LoVo (cell line): Measurements from ENCODE around the gene ACVRL1.
"Not testable (repeated sequence)": the region's sequence is repeated elsewhere in the genome, so short reads cannot be mapped to it uniquely, and the experiment has no call there.

ENCODE experiments used
- DNase-seq: peaks from one replicate; pipeline ENCODE4 v3.0.0-alpha.2; 2016; ENCODE audit warnings: low spot score

The ACVRL1 gene

DNA sequence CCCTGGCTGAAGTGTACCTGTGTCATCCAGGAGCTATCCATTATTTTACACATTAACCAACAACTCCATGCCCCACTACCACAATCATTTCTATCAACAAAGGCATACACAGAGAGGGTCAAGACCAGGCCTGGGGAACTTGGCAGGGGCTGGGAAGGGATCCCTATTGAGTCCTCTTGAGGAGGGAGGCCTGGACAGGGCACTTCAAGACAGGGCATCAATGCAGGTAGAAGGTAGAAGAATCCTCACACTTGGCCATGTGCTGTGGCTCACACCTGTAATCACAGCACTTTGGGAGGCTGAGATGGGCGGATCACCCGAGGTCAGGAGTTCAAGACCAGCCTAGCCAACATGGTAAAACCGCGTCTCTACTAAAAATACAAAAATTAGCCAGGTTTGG lies 32.8 kb upstream of the ACVRL1 start:
- DNase-seq = no peak

GRCh38 chr12:51879102-51879501 lies 28.2 kb upstream of the ACVRL1 start:
- no peak for DNase-seq

- no peak for DNase-seq
These were observed 24.0 kb upstream of the ACVRL1 start for GRCh38 chr12:51883295-51883694.

DNA sequence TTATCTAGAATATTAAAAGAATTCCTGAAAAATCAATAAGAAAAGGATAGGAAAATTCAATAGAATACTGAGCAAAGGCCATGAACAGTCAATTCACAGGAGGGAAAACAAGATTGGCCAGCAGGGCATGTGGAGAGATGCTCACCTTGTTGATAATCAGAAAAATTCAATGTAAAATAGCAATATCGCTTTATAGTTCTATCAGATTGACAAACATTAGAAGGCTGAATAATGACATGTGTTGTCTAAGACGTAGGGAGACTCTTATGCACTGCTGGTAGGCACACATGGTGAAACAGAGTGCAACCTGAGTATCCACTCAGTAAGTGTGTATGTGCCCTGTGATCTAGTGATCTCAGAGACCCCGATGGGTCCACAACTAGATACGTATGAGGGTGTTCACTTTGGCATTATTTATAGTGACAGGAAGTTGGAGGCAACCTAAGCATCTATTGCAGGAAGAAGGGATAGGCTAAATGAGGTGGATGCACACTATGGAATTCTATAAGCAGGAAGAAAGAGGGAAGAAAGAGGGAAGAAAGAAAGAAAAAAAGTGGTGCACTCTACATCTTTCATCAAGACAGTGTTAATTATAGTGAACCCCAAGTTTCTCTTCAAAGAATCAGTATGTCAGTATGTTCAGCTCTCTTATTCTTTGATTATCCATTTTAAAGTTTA lies 23.2 kb upstream of the ACVRL1 start:
- no peak for DNase-seq

- peak; percentile 77 for DNase-seq
These were observed 22.6 kb upstream of the ACVRL1 start for GRCh38 chr12:51884676-51885229.

DNA sequence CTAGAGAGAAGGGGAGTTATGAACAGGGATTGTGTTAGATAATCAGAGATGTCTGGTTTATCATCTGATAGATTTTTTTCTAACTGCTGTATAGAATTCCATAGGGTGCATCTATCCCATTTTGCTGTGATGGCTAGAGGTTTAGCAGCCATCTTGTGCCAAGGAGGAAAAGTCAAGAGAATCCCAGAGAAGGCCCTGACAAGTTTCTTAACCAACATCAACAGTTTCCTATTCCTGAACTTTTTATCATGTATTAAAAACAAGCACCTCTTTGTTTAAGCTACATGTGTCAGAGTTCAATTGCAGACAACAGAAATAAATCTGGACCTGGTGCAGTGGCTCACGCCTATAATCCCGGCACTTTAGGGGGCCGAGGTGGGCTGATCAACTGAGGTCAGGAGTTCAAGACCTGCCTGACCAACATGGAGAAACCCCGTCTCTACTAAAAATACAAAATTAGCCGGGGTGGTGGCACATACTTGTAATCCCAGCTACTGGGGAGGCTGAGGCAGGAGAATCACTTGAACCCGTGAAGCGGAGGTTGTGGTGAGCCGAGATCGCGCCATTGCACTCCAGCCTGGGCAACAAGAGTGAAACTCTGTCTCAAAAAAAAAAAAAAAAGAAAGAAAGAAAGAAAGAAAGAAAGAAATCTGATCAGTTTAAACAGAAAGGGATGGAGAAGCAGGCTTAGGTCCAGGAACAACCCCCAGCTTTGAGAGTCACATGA lies 21.8 kb upstream of the ACVRL1 start:
- not testable (repeated sequence) for DNase-seq

GRCh38 chr12:51886021-51886710 lies 21.1 kb upstream of the ACVRL1 start:
- DNase-seq = peak; percentile 44

DNA sequence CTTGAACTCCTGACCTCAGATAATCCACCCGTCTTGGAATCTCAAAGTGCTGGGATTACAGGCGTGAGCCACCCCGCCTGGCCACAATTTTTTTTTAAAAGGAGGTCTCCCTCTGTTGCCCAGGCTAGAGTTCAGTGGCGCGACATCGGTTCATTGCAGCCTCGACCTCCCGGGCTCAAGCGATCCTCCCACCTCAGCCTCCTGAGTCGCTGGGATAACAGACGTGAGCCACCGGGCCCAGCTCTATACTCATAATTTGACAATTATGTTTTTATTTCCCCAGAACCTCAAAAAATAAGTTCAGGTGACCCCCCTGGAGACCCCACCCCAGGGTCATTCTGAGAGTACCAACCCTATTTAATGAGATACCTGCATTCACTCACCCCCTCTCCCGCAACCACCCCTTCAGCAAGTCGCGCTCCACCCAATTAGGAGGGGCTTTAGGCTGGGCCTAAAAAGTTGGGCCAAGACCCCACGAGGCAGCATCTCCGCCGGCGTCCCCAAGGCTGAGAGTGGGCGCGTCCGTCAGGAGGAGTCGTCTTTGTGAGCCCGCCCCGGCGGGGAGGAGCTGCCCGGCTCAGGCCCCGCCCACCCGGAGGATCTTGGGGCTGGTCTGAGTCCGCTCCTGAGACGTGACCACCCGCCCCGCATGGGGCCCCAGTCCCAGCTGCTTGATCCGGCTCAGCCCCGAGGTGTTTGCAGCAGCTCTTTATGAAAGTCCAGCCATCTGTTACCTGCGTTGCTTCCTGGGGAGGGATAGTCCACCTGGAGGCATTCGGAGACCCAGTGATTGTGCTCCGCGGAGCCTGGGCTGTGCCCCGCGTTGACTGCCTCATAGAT lies 19.6 kb upstream of the ACVRL1 start, which contains the start of gene ANKRD33:
Gene ANKRD33 (plus strand): TSS at position 628 of the 840 bp plus-strand sequence. CDS start 84 bp downstream, at position 712.
- DNase-seq = peak; percentile 52

- no peak for DNase-seq
These were observed 18.7 kb upstream of the ACVRL1 start for GRCh38 chr12:51888316-51889215.

DNA sequence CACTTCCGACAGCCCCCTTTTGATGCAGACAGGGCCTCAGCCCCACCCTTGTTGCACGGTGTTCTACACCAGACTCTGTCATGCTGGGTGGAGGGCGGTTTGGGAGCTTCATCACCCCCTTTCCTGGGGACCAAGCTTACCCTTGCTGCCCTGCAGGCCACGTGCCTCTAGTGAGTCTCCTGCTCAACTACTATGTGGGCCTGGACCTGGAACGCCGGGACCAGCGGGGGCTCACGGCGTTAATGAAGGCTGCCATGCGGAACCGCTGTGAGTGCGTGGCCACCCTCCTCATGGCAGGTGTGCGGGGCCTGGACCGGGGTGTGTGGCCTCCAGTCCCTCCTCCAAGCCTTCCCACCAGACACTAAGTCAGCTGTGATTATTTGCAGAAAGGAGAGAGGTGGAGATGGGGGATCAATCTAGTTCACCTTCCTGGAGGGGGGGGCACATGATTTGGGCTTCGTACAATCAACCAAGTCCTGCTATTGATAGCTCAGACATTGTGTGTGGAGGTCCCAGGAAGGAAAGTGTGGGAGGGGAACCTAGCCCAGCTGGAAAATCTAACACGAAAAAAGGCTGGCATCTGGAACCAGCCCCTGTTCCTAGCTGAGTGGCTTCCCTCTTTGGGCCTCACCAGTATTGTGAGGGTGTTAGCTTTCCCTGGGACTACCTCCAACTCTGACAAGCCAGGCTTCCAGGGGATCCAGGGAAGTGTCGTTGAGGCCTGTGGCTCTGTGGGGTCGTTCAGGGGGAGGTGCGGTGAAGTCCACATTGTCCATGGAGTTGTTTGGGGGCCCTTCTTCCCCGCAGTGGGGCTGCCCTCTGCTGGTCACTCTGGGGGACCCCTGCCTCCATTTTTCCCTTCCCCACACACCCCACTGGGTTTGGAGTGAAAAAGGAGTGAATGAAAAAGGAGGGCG lies 17.8 kb upstream of the ACVRL1 start:
- no peak for DNase-seq

DNA sequence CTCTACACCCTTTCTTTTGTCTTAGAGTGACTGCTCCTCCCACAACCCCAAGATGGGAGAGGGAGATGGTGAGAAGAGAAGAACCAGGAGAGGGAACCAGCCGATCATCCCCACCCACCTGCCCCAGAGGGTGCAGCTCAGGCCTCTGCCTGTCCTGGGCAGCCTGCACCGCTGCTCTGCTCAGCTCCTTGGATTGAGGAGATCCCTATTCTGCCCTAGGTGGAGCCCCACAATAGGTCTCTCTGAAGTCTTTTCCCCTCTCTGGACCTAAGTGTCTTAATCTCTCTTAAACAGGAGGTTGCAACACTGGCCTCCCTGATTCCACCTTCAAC lies 17.2 kb upstream of the ACVRL1 start:
- no peak for DNase-seq

GRCh38 chr12:51890511-51891171 lies 16.7 kb upstream of the ACVRL1 start:
- DNase-seq = no peak

DNA sequence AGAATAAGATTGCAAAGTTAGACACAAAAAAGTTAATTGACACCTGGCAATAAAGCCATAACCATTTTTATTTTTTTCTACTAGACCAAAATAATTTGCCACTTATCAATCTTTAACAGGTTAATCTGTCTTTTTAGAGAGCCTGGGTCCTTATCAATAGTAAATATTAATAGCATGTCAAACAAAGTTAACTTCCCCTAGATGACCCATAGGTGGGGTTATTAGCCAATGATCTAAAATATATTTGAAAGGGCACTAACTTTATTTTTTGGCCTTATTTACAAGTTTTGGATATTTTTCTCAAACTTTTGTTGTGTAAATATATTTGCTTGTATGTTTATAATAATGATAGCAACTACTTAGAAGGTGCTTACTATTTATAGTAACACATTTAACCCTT lies 15.5 kb upstream of the ACVRL1 start:
- DNase-seq = no peak

DNA sequence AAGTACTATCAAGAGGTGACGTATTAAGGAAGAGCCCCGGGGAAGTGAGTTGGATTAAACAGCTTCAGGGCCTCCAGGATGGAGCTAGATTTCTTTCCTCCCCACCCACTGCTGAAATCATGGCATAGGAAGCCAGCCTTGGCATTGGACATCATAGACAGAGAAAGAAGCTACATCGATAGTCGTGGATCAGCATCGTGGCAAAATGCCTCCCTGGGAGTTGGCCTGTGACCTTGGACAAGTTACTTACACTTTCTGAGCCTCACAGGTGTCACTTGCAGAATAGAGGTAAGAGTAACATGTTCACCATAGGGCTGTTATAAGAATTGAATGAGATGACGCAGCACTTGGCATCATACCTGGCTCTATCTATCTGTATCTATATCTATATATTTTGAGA lies 13.5 kb upstream of the ACVRL1 start:
- no peak for DNase-seq

GRCh38 chr12:51895378-51896135 lies 11.7 kb upstream of the ACVRL1 start:
- DNase-seq = no peak

DNA sequence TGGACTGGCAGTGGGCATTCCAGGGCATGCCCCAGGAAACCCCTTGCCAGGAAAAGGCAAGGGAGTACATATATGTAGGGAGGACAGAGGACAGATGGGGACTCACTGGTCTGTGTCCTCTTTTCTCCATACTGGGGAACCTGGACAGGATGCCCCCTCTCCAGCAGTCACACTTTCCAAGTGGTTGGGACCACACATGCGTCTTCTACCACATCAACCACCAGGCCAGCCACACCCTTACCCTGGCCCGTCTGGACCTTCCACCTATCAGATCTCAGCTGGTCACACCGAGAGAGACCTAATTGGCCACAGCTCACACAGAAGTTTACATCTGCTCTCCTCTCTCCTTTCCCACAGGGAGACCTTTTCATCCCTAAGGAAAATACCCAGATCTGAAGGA lies 11.1 kb upstream of the ACVRL1 start:
- DNase-seq = no peak

DNA sequence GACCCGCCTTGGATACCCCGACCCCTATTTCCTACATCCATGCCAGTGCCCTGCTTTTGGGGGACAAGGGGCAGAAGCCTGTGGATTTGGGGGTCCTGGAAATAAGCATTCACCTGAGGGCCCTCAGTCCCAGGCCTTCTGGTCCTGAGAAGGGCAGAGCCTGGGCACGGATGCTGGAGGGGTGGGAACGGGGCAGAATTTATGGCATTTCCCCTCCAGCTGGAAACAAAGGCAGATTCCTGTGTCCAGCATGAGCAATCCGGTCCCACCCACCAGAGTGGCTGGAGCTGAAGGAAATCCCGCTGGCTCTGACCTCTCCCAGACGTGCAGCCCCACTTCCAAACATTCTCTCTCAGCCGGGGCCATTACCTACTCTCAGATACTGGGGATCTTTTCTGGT lies 10.1 kb upstream of the ACVRL1 start:
- no peak for DNase-seq

- no peak for DNase-seq
These were observed 8.8 kb upstream of the ACVRL1 start for GRCh38 chr12:51898506-51898905.

DNA sequence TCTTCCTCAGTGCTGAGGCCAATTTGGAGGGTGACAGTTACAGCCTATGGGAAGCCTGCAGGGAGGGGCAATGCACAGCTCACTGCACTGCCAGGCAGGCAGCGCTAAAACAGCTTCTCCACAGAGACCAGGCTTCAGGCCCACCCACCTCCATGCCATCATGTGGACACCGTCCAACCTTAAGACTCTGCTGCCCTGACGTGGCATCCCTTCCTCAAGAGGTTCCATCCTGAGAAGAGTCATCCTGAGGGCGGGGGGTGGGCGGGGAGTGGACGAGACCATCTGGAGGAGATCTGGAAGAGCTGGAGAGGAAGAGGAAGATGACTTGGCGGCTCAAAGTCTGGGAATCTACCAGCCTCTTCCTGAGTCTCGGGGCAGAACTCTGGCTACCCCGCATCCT lies 8.4 kb upstream of the ACVRL1 start:
- no peak for DNase-seq
